Pons (tissue), 1 donor: ENCODE measurements around the gene TMEM169.
A peak's percentile ranks its signal among the peaks of the same experiment; 100 is the strongest.
"Not testable (repeated sequence)": the region's sequence is repeated elsewhere in the genome, so short reads cannot be mapped to it uniquely, and the experiment has no call there.

Experiments used
- DNase-seq: peaks from one replicate; pipeline ENCODE4 v3.0.0-alpha.2; 2016; ENCODE audit warnings: low spot score

TMEM169 gene

GRCh38 chr2:216071111-216071851 is 10.4 kb upstream of the TMEM169 start:
- no peak for DNase-seq

- no peak for DNase-seq
Observed at GRCh38 chr2:216072473-216072872, 9.2 kb upstream of the TMEM169 start.

- no peak for DNase-seq
Observed at GRCh38 chr2:216073773-216074172, 7.9 kb upstream of the TMEM169 start.

GRCh38 chr2:216074380-216074779 is 7.3 kb upstream of the TMEM169 start:
- no peak for DNase-seq

- no peak for DNase-seq
Observed at GRCh38 chr2:216074794-216075193, 6.9 kb upstream of the TMEM169 start.

GRCh38 chr2:216075510-216076485 is 5.9 kb upstream of the TMEM169 start:
- no peak for DNase-seq

GRCh38 chr2:216078776-216079175 is 2.9 kb upstream of the TMEM169 start:
- DNase-seq, result no peak

- DNase-seq, result not testable (repeated sequence)
Observed at GRCh38 chr2:216080048-216080447, 1.7 kb upstream of the TMEM169 start.

- no peak for DNase-seq
Observed at GRCh38 chr2:216081012-216081411, 707 bp upstream of the TMEM169 start.

- peak; percentile 38 for DNase-seq
Observed at GRCh38 chr2:216082117-216082711, 495 bp downstream of the TMEM169 start.

GRCh38 chr2:216082805-216083204 is 1.1 kb downstream of the TMEM169 start:
- peak; percentile 71 for DNase-seq

- peak; percentile 22 for DNase-seq
Observed at GRCh38 chr2:216083464-216084281, 2.0 kb downstream of the TMEM169 start.

- no peak for DNase-seq
Observed at GRCh38 chr2:216084547-216084946, 2.8 kb downstream of the TMEM169 start.

- DNase-seq, result no peak
Observed at GRCh38 chr2:216086207-216086893, 4.6 kb downstream of the TMEM169 start.

GRCh38 chr2:216090369-216090786 is 8.7 kb downstream of the TMEM169 start:
- no peak for DNase-seq

- DNase-seq, result no peak
Observed at GRCh38 chr2:216092646-216093045, 10.9 kb downstream of the TMEM169 start.

- DNase-seq, result no peak
Observed at GRCh38 chr2:216094701-216095100, 13.0 kb downstream of the TMEM169 start.

GRCh38 chr2:216098421-216099334 is 17.0 kb downstream of the TMEM169 start:
- no peak for DNase-seq

- DNase-seq, result no peak
Observed at GRCh38 chr2:216101109-216101508, 19.4 kb downstream of the TMEM169 start.

- no peak for DNase-seq
Observed at GRCh38 chr2:216103213-216103612, 21.5 kb downstream of the TMEM169 start.
